HepG2 (cell line): ENCODE data around the gene RETREG2. TPM values are rescaled to one million over a fixed set of nuclear protein-coding genes. Genes with fewer than 3 reads are reported as not detected.

ENCODE experiments used
- DZIP1 ChIP-seq: sonication (generic); formaldehyde crosslinking; IDR thresholded peaks from 2 replicates; pipeline ENCODE4 v1.5.0; 2020; ENCODE audit warnings: mild to moderate bottlenecking, missing genetic modification reagents
- EED ChIP-seq: sonication (generic); formaldehyde crosslinking; IDR thresholded peaks from 2 replicates; pipeline ENCODE4 v1.5.0; 2020; ENCODE audit warnings: mild to moderate bottlenecking, missing genetic modification reagents
- HMGXB4 ChIP-seq, 2 experiments: sonication (generic) in 1 of 2; formaldehyde crosslinking in 1 of 2; IDR thresholded peaks; 2 replicates each; pipeline versions ENCODE4 v1.4.0 to v1.6.1; 2018 to 2020; ENCODE audit warnings: missing genetic modification reagents in 2 of 2, borderline replicate concordance in 1 of 2, low read depth in 1 of 2, mild to moderate bottlenecking in 1 of 2, missing biosample characterization in 1 of 2
- KLF9 ChIP-seq: IDR thresholded peaks from 2 replicates; pipeline ENCODE4 v1.6.1; 2016; ENCODE audit warnings: low read depth
- NR1H2 ChIP-seq: sonication (generic); formaldehyde crosslinking; IDR thresholded peaks from 2 replicates; pipeline ENCODE4 v1.8.1; 2022; ENCODE audit warnings: low read depth, missing genetic modification reagents, borderline replicate concordance
- NR2C2 ChIP-seq: sonication (generic); formaldehyde crosslinking; IDR thresholded peaks from 2 replicates; pipeline ENCODE4 v1.4.0; 2020; ENCODE audit warnings: missing genetic modification reagents, mild to moderate bottlenecking, moderate library complexity, borderline replicate concordance
- PATZ1 ChIP-seq: sonication (generic); formaldehyde crosslinking; IDR thresholded peaks from 2 replicates; pipeline ENCODE4 v1.4.0; 2020; ENCODE audit warnings: missing genetic modification reagents
- PCBP2 ChIP-seq: fragments of 200-400 bp; formaldehyde crosslinking; optimal IDR thresholded peaks from 2 replicates; pipeline ENCODE3; 2018; ENCODE audit warnings: low read length, low read depth; ENCODE audit not compliant: poor library complexity, severe bottlenecking
- RBM39 ChIP-seq: fragments of 200-400 bp; formaldehyde crosslinking; IDR thresholded peaks from one replicate; pipeline ENCODE4 v1.6.1; 2018; ENCODE audit warnings: antibody characterized with exemption, mild to moderate bottlenecking, low read depth, low read length; ENCODE audit not compliant: poor library complexity, severe bottlenecking
- UBTF ChIP-seq: sonication (generic); formaldehyde crosslinking; IDR thresholded peaks from 2 replicates; pipeline ENCODE4 v1.4.0; 2020; ENCODE audit warnings: mild to moderate bottlenecking, missing genetic modification reagents
- ZFP41 ChIP-seq: sonication (generic); formaldehyde crosslinking; IDR thresholded peaks from 2 replicates; pipeline ENCODE4 v1.4.0; 2020; ENCODE audit warnings: mild to moderate bottlenecking, missing genetic modification reagents, borderline replicate concordance
- ZFY ChIP-seq: sonication (generic); formaldehyde crosslinking; IDR thresholded peaks from 2 replicates; pipeline ENCODE4 v1.4.0; 2020; ENCODE audit warnings: missing genetic modification reagents
- ZFYVE20 ChIP-seq: sonication (generic); formaldehyde crosslinking; IDR thresholded peaks from 2 replicates; pipeline ENCODE4 v1.8.0; 2023; ENCODE audit warnings: low read depth, mild to moderate bottlenecking, moderate library complexity, missing genetic modification reagents, borderline replicate concordance
- ZNF296 ChIP-seq: sonication (generic); formaldehyde crosslinking; conservative IDR thresholded peaks from 2 replicates; pipeline ENCODE4 v1.5.0; 2020; ENCODE audit warnings: mild to moderate bottlenecking, missing genetic modification reagents
- ZNF33A ChIP-seq: sonication (generic); formaldehyde crosslinking; IDR thresholded peaks from 2 replicates; pipeline ENCODE4 v1.5.1; 2020; ENCODE audit warnings: missing genetic modification reagents, mild to moderate bottlenecking, moderate library complexity, borderline replicate concordance
- ZNF34 ChIP-seq: sonication (generic); formaldehyde crosslinking; IDR thresholded peaks from 2 replicates; pipeline ENCODE4 v1.4.0; 2020; ENCODE audit warnings: mild to moderate bottlenecking, missing genetic modification reagents, borderline replicate concordance
- ZNF768 ChIP-seq: sonication (generic); formaldehyde crosslinking; IDR thresholded peaks from 2 replicates; pipeline ENCODE4 v1.4.0; 2020; ENCODE audit warnings: missing genetic modification reagents
- polyA plus RNA-seq, 8 experiments: library from polyadenylated mRNA; depleted of rRNA in 3 of 8; stranded (reverse) in 7 of 8; unstranded in 1 of 8; fragments of >200 nt; fragmentation: Illumina TruSeq in 4 of 8; extraction: Trizol in 4 of 8; gene quantifications; 2 replicates each; pipeline versions ENCODE4 v1.2.1 to v1.2.3, GENCODE V29; 2011 to 2016; ENCODE audit warnings: low read depth in 4 of 8, missing spikeins in 1 of 8, mixed read lengths in 1 of 8; ENCODE audit not compliant: insufficient read depth in 1 of 8
- total RNA-seq, 5 experiments: library from RNA; depleted of rRNA; stranded (reverse); fragments of >200 nt; fragmentation: Illumina TruSeq; extraction: Trizol; gene quantifications; 2 replicates each; pipeline ENCODE4 v1.2.3, GENCODE V29; 2016; ENCODE audit warnings: low read depth in 1 of 5

Gene RETREG2
- total and polyA plus RNA-seq, 2 of the 13 experiments (the other 11 are each of a cell fraction or from before 2014, with no cell fraction given) = 86.0 to 134 TPM

GRCh38 chr2:219178377-219179175 lies 501 bp downstream of the RETREG2 start (continued):
- TF ChIP-seq DZIP1 (CRISPR knock-in tag) (peak; percentile 8; the same call in 1 of the 2 replicates), NR2C2 (CRISPR knock-in tag) (0 out of 2 replicates have a peak, but pooled peaks have one; percentile 1), UBTF (CRISPR knock-in tag) (peak; percentile 50; the same call in 1 of the 2 replicates), ZFP41 (CRISPR knock-in tag) (no peak), ZFYVE20 (CRISPR knock-in tag) (0 out of 2 replicates have a peak, but pooled peaks have one; percentile 57), PATZ1 (CRISPR knock-in tag) (peak; percentile 2; the same call in 1 of the 2 replicates), KLF9 (CRISPR knock-in tag) (no peak), NR1H2 (0 out of 2 replicates have a peak, but pooled peaks have one; percentile 26), HMGXB4 (CRISPR knock-in tag; IDR thresholded peaks at IDR 0.05; ENCODE audit: borderline replicate concordance in 1 of 2, low read depth in 1 of 2) (peak in 1 of 2 experiments; percentile 15; a peak in 1 of 4 replicates), ZNF33A (CRISPR knock-in tag) (no peak), ZNF34 (CRISPR knock-in tag) (no peak; the same call in 1 of the 2 replicates), ZNF296 (CRISPR knock-in tag) (0 out of 2 replicates have a peak, but pooled peaks have one; percentile 33), PCBP2 (no peak), RBM39 (peak; percentile 7), ZNF768 (CRISPR knock-in tag) (peak; percentile 43; the same call in 1 of the 2 replicates), ZFY (CRISPR knock-in tag) (peak; percentile 57; the same call in 1 of the 2 replicates), EED (CRISPR knock-in tag) (peak; percentile 39; the same call in 1 of the 2 replicates)
